Activated T-cell treated with anti-CD3 and anti-CD28 coated beads for 1 hour (primary cell): Measurements from ENCODE around the gene VRK3.
"Not testable (repeated sequence)": the region's sequence is repeated elsewhere in the genome, so short reads cannot be mapped to it uniquely, and the experiment has no call there.

Source experiments
- DNase-seq: peaks from one replicate; pipeline ENCODE4 v3.0.0-alpha.2; 2020; ENCODE audit warnings: low read depth

VRK3 gene

GRCh38 chr19:49987159-49987698 is 37.9 kb downstream of the VRK3 start:
- peak; percentile 65 for DNase-seq

DNA sequence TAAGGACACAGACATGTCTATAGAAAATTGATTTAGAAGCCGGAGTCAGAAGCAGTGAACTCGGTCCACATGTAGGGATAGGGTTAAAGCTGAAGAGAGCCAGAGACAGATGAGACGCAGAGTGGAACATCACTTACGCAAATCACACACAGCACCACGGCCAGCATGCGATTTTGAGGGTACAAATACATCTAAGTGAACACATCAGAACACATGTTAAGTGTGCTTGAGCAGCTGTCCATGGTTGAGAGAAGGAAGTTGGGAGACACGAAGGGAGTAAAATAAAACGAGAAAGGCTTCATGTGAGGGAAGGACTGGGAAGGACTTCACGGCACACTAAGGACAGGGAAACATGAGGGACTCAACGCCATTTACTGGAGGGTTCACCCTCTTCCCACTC is 38.8 kb downstream of the VRK3 start:
- DNase-seq: no peak

- DNase-seq: no peak
Observed at GRCh38 chr19:49985871-49986270, 39.3 kb downstream of the VRK3 start.

- DNase-seq: no peak
Observed at GRCh38 chr19:49984491-49984890, 40.7 kb downstream of the VRK3 start.

- peak; percentile 76 for DNase-seq
Observed at GRCh38 chr19:49983645-49984229, 41.4 kb downstream of the VRK3 start.

DNA sequence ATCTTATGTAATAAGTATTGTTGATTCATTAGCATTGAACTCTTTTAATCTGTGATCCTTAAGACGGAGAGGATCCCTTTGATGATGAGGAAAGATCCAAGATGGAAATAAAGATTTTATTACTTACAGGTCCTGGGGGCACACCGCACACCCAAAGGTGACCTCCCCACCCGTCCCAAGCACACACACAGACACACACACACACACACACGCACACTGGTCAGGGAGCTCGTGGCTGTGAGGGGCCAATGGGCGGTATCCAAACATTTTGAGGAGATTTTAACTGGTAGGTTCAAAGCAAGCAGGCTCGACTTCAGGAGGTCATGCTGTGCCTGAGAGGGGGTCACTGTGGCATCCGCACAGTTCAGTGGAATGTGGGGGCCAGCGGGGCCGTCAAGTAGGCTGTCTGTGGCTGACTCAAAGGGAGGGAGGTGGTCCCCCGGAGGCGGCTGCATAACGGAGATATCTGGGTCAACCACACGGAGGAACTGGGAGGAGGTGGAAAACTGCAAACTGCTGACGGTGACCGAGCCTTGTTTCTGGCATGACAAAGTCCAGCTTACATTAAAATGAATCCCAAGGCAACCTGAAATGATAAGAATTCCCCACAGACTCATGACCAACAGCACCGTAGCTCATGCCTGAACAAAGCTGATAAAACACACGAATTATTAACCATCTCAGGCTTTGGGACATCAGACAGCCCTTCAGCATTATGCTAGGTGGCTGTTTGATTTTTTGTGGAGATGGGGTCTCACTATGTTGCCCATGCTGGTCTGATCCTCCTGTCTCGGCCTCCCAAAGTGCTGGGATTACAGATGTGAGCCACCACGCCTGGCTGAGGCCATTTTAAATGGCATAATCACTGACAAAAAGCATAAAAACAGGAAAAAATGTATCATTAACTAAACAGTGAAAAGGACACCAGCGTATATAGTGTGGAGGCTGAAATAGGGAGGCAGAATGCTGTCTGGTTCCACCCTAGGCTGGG is 43.3 kb downstream of the VRK3 start:
- no peak for DNase-seq

GRCh38 chr19:49978324-49978723 is 46.8 kb downstream of the VRK3 start:
- no peak for DNase-seq

- no peak for DNase-seq
Observed at GRCh38 chr19:49977881-49978280, 47.3 kb downstream of the VRK3 start.

GRCh38 chr19:49977076-49977475 is 48.1 kb downstream of the VRK3 start:
- DNase-seq: no peak

DNA sequence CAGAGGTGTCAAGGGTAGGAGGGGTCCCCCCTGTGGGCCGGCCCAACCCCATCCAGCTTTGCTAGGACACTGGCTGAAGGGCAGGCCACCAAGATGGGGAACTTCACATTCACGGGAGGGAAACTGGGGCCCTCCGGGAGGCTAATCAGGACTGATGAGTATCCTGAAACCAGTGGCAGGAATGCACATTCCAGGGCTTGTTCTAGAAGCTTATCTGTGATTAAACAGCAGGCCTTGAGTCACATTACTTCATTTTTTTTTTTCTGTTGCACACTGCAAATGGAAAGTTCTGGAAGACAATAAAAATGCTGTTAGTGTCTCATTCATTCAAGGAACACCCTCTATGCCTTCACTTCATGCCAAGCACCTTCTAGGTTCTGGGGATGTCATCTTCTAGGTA is 48.7 kb downstream of the VRK3 start:
- no peak for DNase-seq

DNA sequence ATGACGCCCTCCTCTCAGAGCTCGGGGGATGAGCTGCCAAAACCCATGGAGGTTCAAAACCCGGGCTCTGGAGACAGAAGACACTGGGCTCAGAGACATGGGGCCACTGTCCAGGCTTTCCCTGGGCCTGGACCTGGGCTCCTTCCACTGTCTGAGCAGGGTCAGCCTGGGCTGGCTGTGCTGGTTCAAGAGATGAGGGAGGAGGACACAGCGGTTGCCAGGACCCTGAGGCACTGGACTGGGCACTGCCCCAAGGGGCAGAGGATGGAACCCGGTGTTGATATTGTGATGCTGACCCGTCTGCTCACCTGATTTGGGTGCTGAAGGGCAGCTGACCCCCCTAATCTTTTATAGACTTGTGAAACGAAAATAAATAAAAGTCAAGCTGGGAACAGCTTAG is 50.1 kb downstream of the VRK3 start:
- DNase-seq: no peak

DNA sequence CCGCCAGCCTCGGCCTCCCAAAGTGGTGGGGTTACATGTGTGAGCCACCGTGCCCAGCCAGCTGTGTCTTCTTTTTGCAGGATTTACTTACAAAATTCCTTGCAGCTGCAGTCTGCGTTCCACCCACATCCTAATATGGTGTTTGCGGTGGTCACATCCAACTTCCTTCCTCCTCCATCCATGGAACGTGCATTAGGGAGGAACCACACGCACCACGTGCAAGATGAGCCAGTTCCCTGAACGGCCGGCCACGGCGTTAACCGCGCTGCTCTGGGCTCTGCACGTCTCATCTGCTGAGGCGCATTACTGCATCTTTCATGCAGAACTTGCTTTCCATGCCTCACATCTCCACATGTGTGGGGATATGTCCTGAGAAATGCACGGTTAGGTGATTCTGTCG is 51.2 kb downstream of the VRK3 start:
- no peak for DNase-seq

DNA sequence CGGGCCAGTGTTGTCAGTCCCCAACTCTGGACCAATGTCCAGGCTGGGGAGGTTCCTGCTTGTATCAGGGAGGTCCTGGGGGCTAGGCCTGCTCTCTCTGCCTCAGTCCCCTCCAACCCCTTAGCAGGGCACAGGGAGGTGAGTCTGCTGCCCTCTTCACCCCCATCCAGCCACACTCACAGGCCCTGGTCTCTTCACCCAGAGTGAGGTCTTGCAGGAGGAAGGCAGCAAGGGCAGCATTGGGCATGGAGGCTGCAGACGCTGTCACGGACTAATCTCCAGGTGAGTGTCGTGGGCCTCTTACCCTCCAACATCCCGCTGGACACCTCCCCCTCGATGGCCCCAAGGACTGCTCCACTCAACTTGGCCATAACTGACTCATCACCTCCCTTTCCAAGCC is 52.3 kb downstream of the VRK3 start:
- no peak for DNase-seq

DNA sequence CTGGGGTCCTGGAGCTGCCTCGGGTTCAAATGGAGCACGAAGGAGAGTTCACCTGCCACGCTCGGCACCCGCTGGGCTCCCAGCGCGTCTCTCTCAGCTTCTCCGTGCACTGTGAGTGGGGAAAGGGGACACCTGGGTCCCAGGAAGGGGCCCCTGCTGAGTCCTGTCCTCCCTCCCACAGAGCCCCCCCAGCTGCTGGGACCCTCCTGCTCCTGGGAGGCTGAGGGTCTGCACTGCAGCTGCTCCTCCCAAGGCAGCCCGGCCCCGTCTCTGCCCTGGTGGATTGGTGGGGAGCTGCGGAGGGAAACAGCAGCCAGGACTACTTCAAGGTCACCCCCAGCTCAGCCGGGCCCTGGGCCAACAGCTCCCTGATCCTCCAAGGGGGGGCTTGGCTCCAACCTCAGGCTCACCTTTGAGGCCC is 53.2 kb downstream of the VRK3 start:
- DNase-seq: no peak

GRCh38 chr19:49969355-49969754 is 55.8 kb downstream of the VRK3 start:
- DNase-seq: not testable (repeated sequence)

- no peak for DNase-seq
Observed at GRCh38 chr19:49968279-49968922, 56.8 kb downstream of the VRK3 start.

DNA sequence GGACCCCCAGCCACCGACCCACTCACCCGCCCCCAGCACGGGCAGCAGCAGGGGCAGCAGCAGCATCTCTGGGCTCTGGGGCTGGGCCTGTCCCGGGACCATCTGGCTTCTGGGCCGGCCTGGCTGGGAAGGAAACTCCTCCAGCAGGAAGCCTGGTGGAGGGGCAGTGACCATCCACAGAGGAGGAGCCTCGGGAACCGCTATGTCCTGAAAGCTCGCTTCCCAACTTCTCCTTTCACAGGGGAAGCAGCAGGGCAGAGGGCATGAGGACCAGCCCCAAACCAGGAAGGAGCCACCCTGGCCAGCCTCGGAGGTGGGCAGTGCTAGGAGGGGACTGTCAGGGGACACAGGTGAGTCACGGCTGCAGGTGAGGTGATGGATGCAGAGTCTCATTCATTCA is 64.2 kb downstream of the VRK3 start, which contains the start of gene SIGLEC11:
SIGLEC11 (minus strand) TSS at position 193 of the 400 bp plus-strand sequence; CDS start at position 102, 91 bp downstream.
- not testable (repeated sequence) for DNase-seq

GRCh38 chr19:49959892-49960291 is 65.3 kb downstream of the VRK3 start:
- not testable (repeated sequence) for DNase-seq

DNA sequence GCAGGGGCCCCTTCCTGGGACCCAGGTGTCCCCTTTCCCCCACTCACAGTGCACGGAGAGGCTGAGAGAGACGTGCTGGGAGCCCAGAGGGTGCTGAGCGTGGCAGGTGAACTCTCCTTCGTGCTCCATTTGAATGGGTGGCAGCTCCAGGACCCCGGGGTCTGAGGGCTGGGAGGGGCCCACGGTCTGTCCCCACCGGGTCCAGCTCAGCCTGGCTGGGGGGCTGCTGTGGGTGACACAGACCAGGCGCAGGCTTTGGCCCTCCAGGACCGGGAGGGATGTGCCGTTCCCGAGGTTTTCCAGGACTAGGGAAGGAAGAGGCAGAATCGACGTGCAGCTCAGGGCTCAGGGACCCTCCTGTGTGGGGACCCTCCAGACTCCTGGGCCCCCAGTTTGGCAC is 66.6 kb downstream of the VRK3 start:
- not testable (repeated sequence) for DNase-seq

DNA sequence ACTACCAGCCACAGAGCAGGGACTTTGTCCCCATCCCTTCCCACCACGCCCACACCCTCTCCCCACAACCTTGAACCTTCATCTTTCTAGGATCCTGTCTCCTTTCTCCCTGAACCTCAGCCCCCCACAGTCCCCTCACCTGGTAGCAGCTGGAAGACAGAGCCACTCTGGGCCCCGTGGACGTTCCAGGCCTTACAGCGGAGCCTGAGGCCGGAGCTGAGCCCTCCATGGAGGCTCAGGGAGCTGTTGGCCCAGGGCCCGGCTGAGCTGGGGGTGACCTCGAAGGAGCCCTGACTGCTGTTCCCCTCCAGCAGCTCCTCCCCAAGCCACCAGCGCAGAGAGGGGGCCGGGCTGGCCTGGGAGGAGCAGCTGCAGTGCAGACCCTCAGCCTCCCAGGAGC is 67.0 kb downstream of the VRK3 start:
- DNase-seq: not testable (repeated sequence)

DNA sequence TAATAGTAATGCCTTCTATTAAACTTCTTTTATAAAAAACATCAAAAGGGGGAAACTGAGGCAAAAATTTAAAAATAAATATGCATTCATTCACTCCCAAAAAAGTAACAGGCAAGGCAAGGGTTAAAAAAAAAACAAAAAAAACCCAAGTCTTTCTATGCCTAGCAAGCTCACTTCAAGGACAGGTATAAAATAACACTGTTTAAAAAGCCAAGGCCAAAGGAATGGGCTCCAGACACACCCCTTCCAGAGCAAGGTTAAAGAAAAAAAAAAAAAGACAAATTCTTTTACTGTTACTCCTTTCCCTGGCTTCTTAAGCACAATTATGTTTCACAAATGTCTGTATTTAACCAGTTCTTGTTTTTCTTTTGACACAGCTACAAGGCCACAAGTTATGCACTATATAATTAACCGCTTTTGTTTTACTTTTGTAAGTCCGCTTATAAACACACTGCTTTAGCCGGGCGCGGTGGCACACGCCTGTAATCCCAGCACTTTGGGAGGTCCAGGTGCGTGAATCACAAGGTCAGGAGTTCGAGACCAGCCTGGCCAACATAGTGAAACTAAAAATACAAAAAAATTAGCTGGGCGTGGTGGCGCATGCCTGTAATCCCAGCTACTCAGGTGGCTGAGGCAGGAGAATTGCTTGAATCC is 67.8 kb downstream of the VRK3 start:
- DNase-seq: no peak

DNA sequence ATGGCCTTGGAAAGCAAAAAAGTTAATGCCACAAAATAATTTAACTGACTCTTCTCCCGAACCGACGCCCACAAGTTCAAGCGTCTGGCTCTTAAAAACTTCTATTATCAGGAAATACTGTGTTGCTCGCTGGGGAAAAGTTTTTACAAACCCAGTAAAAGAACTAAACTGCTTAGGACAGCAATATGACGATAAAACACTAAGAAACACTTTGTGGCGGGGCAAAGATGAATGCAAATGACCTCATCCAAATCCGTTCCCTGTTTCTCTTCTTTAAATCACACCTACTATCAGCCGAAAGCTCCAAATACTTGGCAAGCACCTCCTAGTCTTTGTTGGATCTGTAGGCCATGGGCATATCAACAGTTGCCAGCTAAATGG is 69.1 kb downstream of the VRK3 start:
- no peak for DNase-seq
